Activated CD4-positive, CD25-positive, alpha-beta regulatory T cell treated with anti-CD3 and anti-CD28 coated beads, Interleukin-2, amount 50 U/mL, for 16 hours (primary cell): Measurements from ENCODE around the gene IKZF1.
A peak's percentile ranks its signal among the peaks of the same experiment; 100 is the strongest.

Source experiments
- DNase-seq: peaks from one replicate; pipeline ENCODE4 v3.0.0-alpha.2; 2020; ENCODE audit warnings: low read depth, low spot score

Gene IKZF1

DNA sequence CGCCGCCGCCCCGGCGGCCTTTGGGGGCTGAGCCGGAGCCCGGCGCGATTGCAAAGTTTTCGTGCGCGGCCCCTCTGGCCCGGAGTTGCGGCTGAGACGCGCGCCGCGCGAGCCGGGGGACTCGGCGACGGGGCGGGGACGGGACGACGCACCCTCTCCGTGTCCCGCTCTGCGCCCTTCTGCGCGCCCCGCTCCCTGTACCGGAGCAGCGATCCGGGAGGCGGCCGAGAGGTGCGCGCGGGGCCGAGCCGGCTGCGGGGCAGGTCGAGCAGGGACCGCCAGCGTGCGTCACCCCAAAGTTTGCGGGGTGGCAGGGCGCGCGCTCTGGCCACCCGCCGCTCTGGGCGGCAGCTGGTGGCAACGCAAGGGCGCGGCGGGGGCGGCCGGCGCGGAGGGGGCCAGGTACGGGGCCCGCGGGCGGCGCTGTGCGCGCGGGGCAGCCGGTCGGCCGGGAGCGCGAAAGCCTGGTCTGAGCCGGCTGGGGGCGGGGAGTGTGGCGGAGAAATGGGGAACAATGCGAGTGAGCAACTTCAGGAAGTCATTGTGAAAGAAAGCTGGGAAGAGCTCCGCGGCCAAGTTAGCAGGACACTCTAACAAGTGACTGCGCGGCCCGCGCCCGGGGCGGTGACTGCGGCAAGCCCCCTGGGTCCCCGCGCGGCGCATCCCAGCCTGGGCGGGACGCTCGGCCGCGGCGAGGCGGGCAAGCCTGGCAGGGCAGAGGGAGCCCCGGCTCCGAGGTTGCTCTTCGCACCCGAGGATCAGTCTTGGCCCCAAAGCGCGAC lies at the start of gene IKZF1:
Gene IKZF1 (plus strand): TSS at position 588 of the 782 bp plus-strand sequence. CDS start 14,346 bp downstream, outside the sequence.
- no peak for DNase-seq

DNA sequence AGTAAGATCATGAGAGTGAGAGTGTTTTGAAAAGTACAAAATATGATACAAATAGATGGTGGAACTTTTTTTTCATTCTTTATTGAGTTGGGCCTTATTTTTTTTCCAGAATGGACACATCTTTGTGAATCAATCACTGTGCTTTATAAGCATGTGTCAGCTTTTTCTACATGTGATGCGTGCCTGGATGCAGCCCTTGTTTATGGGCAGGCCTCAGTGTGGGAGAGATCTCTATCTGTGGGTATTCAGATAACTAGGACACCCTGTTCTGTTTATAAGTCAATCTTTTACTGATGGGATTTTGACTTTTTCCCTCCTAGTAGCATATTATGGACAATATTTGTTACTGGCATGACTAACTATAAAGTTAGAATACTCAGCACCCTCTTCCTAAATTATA lies 42.9 kb upstream of the IKZF1 start:
- DNase-seq = no peak

DNA sequence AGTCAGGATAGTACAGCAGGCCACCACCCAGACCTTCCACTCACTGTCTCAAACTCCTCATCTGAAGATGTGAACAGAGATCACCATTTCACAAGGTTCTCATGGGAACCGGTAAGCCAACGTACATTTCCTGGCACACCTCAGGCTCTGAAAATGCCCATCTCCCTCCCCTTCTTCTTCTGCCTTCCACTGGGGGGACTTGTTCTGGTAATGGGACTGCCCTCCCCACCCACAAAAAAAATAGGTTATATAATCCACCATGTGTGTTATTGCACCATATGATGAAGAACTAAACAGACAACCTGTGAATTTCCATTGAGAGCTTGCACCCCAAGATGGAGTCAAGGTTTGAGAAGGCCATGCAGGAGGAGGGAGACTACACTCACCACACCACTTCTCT lies 42.1 kb upstream of the IKZF1 start:
- no peak for DNase-seq

DNA sequence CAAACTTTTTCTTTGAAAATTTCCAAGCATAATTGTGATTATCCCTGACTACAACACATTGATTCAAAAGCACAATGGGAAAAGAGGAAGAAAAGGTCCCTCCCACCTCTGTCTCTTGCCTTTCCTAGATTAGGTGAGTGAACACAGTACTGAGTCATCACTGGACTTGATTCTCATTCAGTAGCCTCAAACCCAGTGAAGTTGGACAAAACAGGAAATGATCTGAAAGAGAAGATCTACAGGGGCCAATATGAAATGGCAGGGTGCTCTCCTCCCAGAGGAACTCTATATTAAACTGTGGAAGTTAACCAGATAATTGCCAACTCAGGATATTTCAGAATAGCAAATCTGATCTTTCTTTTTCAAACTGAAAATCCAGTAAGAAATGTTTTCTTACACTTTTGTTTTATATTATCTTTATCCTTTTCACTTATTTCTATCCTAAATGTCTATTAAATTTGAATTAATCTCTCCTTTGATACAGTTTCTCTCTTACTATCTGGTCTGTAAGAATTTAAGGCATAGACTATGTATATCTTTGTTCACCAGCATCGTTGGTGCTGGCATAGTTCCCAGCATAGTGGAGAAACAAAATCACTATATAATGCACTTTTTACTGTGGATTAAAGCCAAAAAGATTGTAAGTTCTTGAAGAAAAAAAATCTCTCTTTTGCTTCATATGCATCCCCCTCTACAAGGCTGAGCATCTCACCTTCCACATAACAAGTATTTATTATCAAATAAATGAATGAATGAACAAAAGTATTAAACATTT lies 41.4 kb upstream of the IKZF1 start:
- no peak for DNase-seq

DNA sequence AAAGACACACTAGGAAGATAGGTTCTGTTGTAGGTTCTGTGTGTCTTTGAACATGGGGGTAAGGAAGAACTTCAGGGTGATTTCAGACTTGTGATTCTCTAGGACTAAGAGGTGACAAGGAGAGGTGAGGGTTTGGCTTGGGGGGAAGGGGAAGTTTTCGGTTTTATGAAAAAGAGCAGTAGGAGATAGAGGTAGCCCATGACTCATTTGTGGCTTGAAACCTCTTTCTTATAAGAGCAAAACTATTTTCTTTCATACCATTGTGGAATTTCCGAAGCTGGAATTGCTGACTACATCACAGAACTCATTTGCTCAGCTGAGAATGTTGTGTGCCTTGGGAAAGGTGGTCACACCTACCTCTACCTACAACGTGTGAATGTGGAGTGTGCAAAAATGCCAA lies 39.6 kb upstream of the IKZF1 start:
- DNase-seq = no peak

DNA sequence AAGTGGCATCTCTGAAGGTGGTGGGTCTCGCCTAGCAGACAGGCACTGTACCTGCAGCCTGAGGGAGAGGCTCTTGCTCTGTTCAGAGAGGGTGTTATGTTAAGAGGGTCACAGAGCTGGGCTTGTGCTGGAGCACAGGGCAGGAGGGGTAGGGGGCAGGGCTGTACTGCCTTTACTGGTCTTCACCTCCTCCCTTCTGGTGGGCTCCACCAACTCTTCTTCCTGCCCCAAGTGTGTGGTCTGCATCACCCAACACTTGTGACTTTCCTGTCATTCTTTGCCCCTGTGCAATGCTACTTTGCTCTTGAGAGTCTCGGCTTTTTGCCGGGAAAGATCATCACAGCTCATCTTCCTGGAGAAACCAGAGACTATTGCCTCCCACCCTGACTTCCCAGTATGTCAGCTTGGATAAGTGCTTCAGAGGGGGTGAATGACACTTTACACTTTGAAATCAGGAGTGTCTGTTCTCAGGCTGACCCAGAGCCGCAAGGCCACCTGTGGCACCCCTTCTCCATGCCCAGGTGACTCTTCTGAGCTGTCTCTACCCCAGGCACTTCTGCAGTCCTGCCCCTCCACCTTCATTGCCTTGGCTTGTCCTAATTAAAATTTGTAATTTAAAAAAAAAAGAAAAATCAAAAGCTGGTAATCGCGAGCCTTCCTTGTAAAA lies 38.4 kb upstream of the IKZF1 start:
- DNase-seq = no peak

DNA sequence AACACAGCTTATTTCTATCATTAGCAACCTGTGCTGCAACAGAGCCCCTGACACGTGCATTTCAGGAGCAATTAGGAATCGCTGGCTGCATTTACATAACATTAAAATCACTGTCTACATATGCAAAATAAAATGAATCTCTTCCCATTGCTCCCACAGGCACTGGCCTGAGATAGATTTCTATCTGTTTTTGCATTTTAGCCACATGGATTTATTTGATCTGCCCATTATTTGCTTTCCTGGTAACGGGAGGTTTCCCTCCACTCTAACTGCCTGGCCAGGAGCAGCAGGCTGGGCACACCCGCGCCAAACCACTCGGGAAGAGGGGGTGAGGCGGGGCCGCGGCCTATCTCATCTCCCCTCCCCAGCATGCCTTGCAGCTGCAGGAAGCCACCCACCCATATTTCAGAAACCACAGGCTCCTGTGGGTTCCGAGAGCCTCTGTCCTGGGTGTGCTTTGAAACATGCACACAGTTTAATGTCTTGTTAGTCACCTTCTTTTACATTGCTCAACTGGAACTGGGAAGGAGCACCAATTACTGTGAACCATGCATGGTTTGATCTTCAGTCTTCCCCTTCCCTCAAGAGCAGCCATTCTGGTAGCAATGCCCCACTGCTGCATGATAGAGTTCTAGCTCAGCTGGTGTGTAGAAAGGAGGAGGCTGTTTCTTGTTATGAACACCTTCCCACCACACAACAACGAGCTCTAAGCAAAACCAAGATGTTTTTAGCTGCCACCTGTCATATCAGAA lies 37.7 kb upstream of the IKZF1 start:
- peak; percentile 58 for DNase-seq

DNA sequence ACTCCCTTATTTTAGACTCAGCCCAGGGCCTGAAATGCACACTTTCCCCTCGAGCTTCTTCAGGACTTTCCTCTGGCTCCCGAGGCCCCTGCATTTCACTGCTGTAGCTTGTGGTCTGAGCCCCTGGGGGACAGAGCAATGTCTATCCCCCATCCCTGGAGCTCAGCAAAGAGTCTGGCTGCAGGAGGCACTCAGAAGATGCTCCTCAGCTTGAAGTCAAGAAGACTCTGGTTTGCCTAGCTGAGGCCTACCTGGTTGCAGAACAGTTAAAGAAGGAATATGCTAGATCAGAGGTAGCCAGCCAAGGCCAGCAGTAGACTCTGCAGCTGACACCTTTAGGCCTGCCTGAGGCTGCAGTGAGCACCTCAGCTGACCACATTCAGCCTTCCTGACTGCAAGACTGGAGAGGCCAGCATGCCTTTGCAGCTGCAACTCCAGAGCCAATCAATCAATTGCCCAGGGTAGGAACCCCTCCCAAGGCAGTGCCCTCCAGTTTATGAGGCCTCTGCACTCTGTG lies 36.9 kb upstream of the IKZF1 start:
- no peak for DNase-seq

DNA sequence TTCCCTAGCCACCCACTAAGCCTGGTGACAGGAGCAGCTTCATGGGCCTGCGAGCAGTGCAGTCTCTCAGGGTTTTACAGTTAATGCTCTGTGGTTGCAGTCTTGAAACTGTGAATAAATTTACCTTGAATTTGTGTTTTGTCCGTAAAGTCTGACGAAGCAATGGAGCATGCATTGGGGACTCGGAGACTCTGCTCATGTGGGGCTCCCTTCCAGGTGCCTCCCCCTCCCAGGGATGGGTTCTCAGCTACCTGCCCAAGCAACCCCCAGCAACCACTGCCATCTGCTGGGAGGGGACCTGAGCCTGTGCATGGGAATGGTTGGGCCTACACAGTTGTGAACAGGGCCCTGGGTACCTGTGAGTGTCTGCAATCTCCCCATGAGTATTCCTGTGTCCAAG lies 36.3 kb upstream of the IKZF1 start:
- no peak for DNase-seq

DNA sequence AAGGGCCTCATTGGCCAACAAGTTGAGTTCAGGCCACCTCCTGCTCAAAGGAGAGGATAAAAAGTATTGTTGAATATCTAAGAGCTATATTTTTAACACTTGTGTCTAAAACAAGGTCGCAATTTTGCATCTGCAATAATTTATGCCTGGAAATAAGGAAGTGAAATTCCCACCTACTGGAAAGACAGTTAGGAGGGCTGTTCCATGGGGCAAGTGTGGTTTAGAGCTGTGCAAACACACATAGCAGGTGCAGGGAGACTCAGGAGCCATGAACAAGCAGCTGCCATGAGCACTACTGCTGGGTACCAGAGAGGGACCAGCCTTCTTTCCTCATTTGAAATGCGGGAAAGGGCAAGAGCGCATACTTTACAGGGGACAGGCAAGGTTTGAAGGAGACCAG lies 35.5 kb upstream of the IKZF1 start:
- no peak for DNase-seq

DNA sequence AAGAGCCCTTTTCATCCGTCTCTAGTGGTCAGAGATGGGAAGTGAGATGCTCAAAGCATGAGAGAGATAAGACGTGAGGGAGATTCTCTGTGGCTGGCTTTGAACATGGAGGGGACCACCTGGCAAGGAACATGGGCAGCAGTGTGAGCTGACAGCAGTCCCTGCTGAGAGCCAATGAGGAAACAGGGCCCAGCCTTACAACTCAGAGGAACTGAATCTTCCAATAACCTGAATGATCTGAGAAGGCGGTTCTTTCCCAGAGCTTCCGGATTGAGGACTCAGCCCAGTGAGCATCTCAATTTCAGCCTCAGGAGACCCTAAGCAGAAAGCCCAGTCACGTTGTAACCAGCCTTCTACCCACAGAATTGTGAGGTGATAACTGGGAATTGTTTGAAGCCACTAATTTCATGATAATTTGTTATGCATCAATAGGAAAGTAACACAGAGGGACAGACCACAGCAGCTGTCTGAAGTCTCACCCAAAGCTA lies 33.9 kb upstream of the IKZF1 start:
- DNase-seq = no peak

DNA sequence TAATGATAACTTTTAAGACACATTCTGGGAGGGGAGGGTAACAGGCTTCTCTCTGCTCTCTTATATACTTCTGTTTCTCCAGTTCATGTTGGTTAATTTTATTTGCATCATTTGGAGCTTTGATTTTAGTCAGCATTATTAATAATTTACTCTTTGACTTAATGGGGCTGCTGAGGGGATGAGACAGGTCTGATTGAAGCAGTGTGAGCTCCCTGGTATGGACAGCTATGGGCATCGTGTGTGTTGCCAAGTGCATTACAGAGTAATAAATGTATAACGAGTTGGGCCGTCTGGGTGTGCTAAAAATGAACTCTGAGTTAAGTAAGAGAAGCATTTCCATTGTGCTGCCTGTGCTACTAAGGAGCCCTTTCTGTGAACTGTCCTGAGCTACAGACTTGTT lies 31.7 kb upstream of the IKZF1 start:
- no peak for DNase-seq

DNA sequence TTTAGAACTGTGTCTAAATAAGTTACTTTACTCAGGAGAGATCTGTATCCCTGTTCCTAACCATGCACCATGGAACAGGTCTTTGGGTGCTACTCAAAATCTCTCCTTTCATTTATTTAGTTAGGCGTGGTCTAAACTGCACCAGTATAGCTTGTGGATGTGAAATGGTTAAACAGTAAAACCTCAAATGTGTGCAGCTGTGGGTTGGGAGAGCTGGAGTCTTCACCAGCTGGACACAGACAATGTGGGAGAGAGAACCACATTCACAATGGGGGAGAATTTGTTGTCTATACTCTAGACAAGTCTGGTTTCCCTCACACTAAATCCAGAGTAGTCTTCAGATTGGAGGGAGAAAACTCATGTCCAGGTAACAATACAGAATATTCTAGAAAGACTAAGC lies 31.2 kb upstream of the IKZF1 start:
- DNase-seq = no peak

DNA sequence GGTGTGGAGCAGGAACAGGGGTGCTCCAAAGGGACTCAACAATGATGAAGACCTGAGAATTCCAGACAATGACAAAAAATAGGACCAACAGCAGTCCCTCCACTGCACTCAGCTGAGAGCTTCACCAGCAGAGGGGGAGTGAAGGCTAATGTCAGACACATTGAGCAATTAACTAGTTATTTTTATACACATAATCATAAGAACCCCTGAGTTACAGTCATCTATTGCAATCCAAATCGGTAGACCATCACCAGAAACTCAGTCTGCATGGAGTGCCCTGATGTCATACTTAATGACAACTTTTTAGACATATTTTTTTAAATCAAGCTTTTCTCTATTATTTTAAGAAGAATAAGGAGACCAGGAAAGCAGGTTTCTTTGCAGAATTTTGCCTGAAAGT lies 30.6 kb upstream of the IKZF1 start:
- no peak for DNase-seq

DNA sequence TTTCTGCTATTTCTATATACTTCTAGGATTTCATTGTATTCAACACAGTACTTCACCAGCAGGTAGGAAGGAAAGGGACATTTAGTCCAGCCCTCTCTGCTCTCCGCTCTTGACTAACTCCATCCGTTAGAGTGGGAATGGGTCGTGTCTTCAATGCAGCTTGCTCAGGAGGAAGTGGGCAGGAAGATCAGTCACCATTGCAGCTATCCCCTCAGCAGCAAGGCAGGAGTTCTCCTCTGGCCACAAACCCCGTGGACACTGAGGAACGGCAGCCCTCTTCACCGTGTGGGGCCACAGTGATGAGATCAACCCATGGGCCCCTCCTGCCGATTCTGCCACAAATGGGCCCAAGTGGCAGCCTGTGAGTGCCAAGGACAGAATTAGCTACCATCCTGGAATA lies 30.2 kb upstream of the IKZF1 start:
- DNase-seq = no peak

DNA sequence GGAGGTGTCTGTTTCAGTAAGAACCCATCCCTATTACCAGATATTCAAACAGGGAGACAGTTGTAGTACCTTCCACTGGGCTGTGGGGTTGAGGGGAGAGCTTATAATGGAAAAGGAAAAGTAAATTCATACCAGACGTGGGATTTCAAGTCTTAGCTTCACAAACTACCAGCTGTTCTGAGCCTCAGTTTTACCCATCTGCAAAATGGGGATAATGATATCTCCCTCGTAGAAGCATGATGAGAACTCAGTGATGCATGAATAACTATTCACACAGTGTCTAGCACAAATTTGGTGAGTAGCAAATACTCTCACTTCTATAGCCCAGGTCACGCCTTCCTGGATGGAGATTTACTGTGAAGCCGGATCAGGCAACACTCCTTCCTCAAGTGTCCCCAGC lies 29.1 kb upstream of the IKZF1 start:
- no peak for DNase-seq

DNA sequence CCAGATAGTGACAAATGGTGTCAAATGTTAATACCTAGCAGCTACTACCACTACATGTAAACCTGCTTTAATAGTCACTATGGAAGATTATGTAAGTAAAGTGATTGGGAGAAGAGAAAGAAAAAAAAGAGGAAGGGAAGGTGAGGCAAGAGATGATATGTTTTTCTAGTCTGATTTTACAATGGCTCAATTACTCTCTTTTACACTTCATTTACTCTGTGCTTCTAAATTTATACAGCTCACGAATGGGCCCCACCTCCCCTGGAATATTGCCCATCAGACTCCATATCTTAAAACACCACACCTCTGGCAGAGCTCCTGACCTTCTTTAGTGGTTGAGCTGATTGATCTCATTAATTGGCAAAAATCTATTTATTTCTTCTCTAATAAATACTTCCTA lies 28.0 kb upstream of the IKZF1 start:
- DNase-seq = no peak

DNA sequence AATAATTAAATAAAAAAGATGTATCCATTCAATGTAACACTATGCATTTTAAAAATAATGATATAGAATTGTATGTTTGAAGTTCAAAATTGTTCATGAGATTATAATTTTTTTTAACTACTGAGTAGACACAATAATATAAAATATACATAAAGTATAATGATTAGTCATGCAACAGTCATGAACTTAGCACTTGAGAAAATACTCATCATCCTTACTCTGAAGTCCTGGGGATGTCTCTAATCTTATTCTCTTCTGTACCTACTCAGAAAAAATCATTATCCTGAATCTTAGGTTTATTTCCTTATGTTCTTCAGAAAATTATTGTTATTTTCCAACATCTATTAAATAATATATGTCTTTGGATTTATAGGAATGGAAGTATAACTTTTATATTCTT lies 26.4 kb upstream of the IKZF1 start:
- no peak for DNase-seq

DNA sequence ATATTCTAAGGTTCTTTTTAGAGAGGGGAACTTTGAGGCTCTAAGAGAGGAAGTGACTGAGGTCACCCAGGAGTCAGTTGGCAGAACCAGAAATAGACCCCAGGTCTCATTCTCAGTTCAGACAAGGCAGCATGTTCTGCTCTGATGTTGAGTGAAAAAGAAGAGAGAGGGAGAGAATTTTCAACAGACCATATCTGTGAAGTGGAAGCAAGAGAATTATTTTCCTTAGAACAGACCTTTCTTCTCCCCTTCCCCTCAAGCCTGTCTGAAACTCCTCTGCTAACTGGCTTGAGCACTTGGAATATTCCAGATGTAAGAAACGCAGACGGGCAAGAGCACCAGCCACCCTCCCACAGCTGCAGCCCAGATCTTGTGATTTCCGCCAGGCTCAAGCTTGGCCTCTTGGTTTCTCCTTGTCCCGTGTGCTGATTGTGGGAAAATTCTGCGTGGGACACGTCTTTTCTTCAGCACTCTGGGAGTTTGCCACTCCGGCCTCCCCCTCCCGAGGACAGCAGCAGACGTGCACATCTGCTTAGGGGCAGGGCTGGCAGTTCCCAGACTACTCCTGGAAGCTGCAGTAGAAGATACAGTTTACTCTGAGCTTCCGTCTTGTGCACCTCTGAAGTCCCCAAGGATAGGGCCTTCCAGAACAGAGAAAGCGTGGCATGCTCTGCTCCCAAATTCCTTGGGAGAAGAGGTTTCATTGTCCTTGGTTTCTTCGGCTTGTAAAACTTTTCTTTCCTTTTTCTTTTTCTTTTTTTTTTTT lies 22.7 kb upstream of the IKZF1 start:
- DNase-seq = no peak

DNA sequence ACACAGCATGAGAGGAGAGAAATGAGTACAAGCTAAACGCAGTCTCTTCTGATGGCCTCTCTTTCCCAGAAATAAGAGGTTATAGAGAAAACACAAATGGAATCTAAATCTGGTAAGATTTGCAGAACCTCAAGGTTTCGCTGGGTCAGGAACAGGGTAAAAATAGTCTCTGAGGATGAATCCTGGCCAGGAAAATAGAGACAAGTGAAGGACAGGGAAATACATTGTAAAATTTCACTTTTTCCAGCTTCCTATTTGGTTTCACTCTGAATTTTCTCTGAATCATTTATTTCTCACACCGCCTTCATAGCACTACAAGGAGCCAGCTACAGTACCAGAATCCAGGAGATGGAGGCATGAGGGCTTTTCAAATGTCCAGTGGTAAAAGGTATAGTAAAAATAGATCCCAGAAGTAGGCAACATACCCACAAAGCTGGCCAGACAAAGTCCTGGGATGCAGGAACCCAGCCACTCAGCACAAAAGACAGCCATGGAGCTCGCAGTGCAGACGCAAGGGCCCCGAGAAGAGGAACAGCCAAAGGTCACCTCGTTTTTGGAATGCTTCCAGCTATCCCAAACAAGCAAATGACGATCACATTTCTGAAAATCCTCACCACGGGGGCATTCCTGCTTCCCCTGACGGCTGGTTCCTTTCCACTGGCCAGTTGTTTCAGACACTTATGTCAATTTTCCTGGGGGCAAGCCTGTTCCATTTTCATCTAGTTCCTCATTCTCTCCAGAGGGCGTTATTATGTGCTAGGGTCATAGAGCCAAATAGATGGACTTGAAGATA lies 21.5 kb upstream of the IKZF1 start:
- DNase-seq = no peak
